A549 (cell line): ENCODE results near the gene PPFIA2. TPM values are rescaled to one million over a fixed set of nuclear protein-coding genes. Genes with fewer than 3 reads are reported as not detected.

ENCODE experiments used
- ATAC-seq, 2 experiments: fragments of 200-7000 bp in 1 of 2; fragments of >200 bp in 1 of 2; cut with Nextera tagmentation in 1 of 2; cut with Tn5 transposase in 1 of 2; 3 replicates each; pipeline versions ENCODE4 v1.8.0 to v1.9.1; 2018 to 2020; ENCODE audit warnings: mild to moderate bottlenecking in 1 of 2, moderate library complexity in 1 of 2
- CTCF ChIA-PET: fragments of 300-600 bp; sonication (Branson Sonifier 250); formaldehyde crosslinking; extraction: SDS; loops from one replicate; lab custom pipeline; 2021; ENCODE audit warnings: antibody characterized with exemption, inconsistent platforms; lab: Yijun Ruan, JAX
- POLR2A ChIA-PET: fragments of 350-600 bp; formaldehyde crosslinking; extraction: SDS; loops from one replicate; lab custom pipeline; 2021; ENCODE audit warnings: antibody characterized with exemption, inconsistent platforms; lab: Yijun Ruan, JAX
- DNase-seq, 2 experiments: peaks; one replicate each; pipeline versions ENCODE4 v3.0.0 to v3.0.0-alpha.2; 2011 to 2016; ENCODE audit warnings: low read depth in 1 of 2, low spot score in 1 of 2
- FAIRE-seq: peaks from 2 replicates; lab custom pipeline; 2011; peaks lifted over from hg19 to GRCh38; lab: Jason Lieb, UNC
- H3K27ac ChIP-seq, 2 experiments: fragments of >200 bp; sonication (Bioruptor Twin); formaldehyde crosslinking; 3 replicates each; pipeline ENCODE4 v1.5.1; 2016 to 2017
- H3K4me1 ChIP-seq: fragments of >200 bp; sonication (Bioruptor Twin); formaldehyde crosslinking; 3 replicates; pipeline ENCODE4 v1.6.1; 2016
- H3K4me2 ChIP-seq: fragments of >200 bp; sonication (Bioruptor Twin); formaldehyde crosslinking; 3 replicates; pipeline ENCODE4 v1.6.1; 2016
- H3K4me3 ChIP-seq: fragments of >200 bp; sonication (Bioruptor Twin); formaldehyde crosslinking; 3 replicates; pipeline ENCODE4 v1.5.1; 2016
- H3K9me3 ChIP-seq: fragments of >200 bp; sonication (Bioruptor Twin); formaldehyde crosslinking; 3 replicates; pipeline ENCODE4 v1.6.1; 2016
- ATOH8 ChIP-seq: fragments of 250-450 bp; sonication (Bioruptor Pico); IDR thresholded peaks from 2 replicates; pipeline ENCODE4 v1.5.0; 2020; ENCODE audit warnings: low read depth, mild to moderate bottlenecking, moderate library complexity
- BHLHE40 ChIP-seq: IDR thresholded peaks from 2 replicates; pipeline ENCODE4 v1.6.1; 2012; ENCODE audit warnings: low read depth, low read length, inconsistent platforms
- CBX8 ChIP-seq: fragments of 200-600 bp; sonication (generic); IDR thresholded peaks from 2 replicates; pipeline ENCODE4 v1.6.1; 2016
- CEBPB ChIP-seq, 2 experiments: fragments of >200 bp in 1 of 2; sonication (Bioruptor Twin) in 1 of 2; formaldehyde crosslinking in 1 of 2; IDR thresholded peaks; 2 replicates each; pipeline ENCODE4 v1.6.1; 2012 to 2016
- CHD4 ChIP-seq: fragments of 200-600 bp; sonication (generic); IDR thresholded peaks from 2 replicates; pipeline ENCODE4 v1.6.1; 2016; ENCODE audit warnings: antibody characterized with exemption, mild to moderate bottlenecking, borderline replicate concordance
- E2F6 ChIP-seq: IDR thresholded peaks from 2 replicates; pipeline ENCODE4 v1.6.1; 2012; ENCODE audit warnings: low read depth, borderline replicate concordance
- EHMT2 ChIP-seq: fragments of 200-600 bp; sonication (generic); IDR thresholded peaks from 2 replicates; pipeline ENCODE4 v1.6.1; 2016; ENCODE audit warnings: antibody characterized with exemption, low read depth, mild to moderate bottlenecking, moderate library complexity
- EP300 ChIP-seq, 2 experiments: fragments of >200 bp; sonication (Bioruptor Twin); formaldehyde crosslinking; IDR thresholded peaks; 2 replicates in 1 of 2; 3 replicates in 1 of 2; pipeline ENCODE4 v1.6.1; 2016 to 2017
- ESRRA ChIP-seq: fragments of 150-350 bp; IDR thresholded peaks from 2 replicates; pipeline ENCODE4 v1.6.1; 2014; ENCODE audit warnings: mild to moderate bottlenecking, low read length, borderline replicate concordance
- FOSL2 ChIP-seq, 2 experiments: fragments of 450-650 bp in 1 of 2; fragments of >200 bp in 1 of 2; sonication (Bioruptor Twin) in 1 of 2; formaldehyde crosslinking; IDR thresholded peaks; 2 replicates each; pipeline versions ENCODE4 v1.5.0 to v1.6.1; 2016 to 2020; ENCODE audit warnings: mild to moderate bottlenecking in 1 of 2, moderate library complexity in 1 of 2
- FOXS1 ChIP-seq: fragments of 250-450 bp; sonication (Bioruptor Pico); IDR thresholded peaks from 2 replicates; pipeline ENCODE4 v1.5.0; 2020; ENCODE audit warnings: mild to moderate bottlenecking, moderate library complexity
- GATA3 ChIP-seq: IDR thresholded peaks from 2 replicates; pipeline ENCODE4 v1.6.1; 2012; ENCODE audit warnings: borderline replicate concordance
- HES2 ChIP-seq: fragments of >200 bp; sonication (Bioruptor Twin); formaldehyde crosslinking; IDR thresholded peaks from 2 replicates; pipeline ENCODE4 v1.6.1; 2016
- JUNB ChIP-seq: fragments of >200 bp; sonication (Bioruptor Twin); formaldehyde crosslinking; IDR thresholded peaks from 2 replicates; pipeline ENCODE4 v1.6.1; 2016
- KDM1A ChIP-seq: fragments of 200-600 bp; sonication (generic); IDR thresholded peaks from 2 replicates; pipeline ENCODE4 v1.6.1; 2016; ENCODE audit warnings: low read depth, mild to moderate bottlenecking
- MAFK ChIP-seq: fragments of 450-650 bp; IDR thresholded peaks from 2 replicates; pipeline ENCODE4 v1.6.1; 2014; ENCODE audit not compliant: partially characterized antibody
- NPAS2 ChIP-seq: fragments of 250-450 bp; sonication (Bioruptor Pico); IDR thresholded peaks from 2 replicates; pipeline ENCODE4 v1.8.0; 2022; ENCODE audit warnings: mild to moderate bottlenecking, moderate library complexity, borderline replicate concordance
- PHF8 ChIP-seq: fragments of 200-600 bp; sonication (generic); IDR thresholded peaks from 2 replicates; pipeline ENCODE4 v1.6.1; 2016; ENCODE audit warnings: low read depth, mild to moderate bottlenecking, antibody characterized with exemption, moderate library complexity, borderline replicate concordance
- RARB ChIP-seq: fragments of 250-450 bp; sonication (Bioruptor Pico); IDR thresholded peaks from 2 replicates; pipeline ENCODE4 v1.8.0; 2021; ENCODE audit warnings: mild to moderate bottlenecking, moderate library complexity
- REST ChIP-seq: fragments of 200-600 bp; sonication (generic); IDR thresholded peaks from 2 replicates; pipeline ENCODE4 v1.6.1; 2016; ENCODE audit warnings: antibody characterized with exemption, mild to moderate bottlenecking, moderate library complexity
- SMC3 ChIP-seq: fragments of >200 bp; sonication (Bioruptor Twin); formaldehyde crosslinking; IDR thresholded peaks from 3 replicates; pipeline ENCODE4 v1.6.1; 2018; ENCODE audit warnings: inconsistent platforms
- SREBF2 ChIP-seq: fragments of 450-650 bp; IDR thresholded peaks from 2 replicates; pipeline ENCODE4 v1.6.1; 2014; ENCODE audit warnings: mild to moderate bottlenecking, moderate library complexity
- TFCP2L1 ChIP-seq: fragments of 250-450 bp; sonication (Bioruptor Pico); IDR thresholded peaks from 2 replicates; pipeline ENCODE4 v1.5.0; 2021; ENCODE audit warnings: mild to moderate bottlenecking
- USF2 ChIP-seq: fragments of 450-650 bp; IDR thresholded peaks from 2 replicates; pipeline ENCODE4 v1.6.1; 2014; ENCODE audit warnings: antibody characterized with exemption
- ZC3H11A ChIP-seq: fragments of 450-650 bp; IDR thresholded peaks from 2 replicates; pipeline ENCODE4 v1.6.1; 2014; ENCODE audit warnings: antibody characterized with exemption, mild to moderate bottlenecking
- WGBS: methylation state at CpG from one replicate; pipeline ENCODE4 v1.1.6; 2017; ENCODE audit errors: missing lambda C conversion rate; 5-methylcytosine and 5-hydroxymethylcytosine counted together
- polyA plus RNA-seq, 4 experiments: library from polyadenylated mRNA; depleted of rRNA in 3 of 4; stranded (reverse); fragments of >200 nt; fragmentation: RNase III in 1 of 4; extraction: RNeasy Plus Mini Kit Qiagen cat#74134 plus additional on column Dnase treatment in 1 of 4; gene quantifications; 2 replicates in 3 of 4; 3 replicates in 1 of 4; pipeline ENCODE4 v1.2.3, GENCODE V29; 2011 to 2017

Gene PPFIA2
- polyA plus RNA-seq, 2 of the 4 experiments (the other 2 are of a cell fraction), result not detected

- DNase-seq, result no peak
- Histone ChIP-seq H3K27ac (no peak overlapping the region), H3K9me3 (no peaks in the 10 kb centered on the region), H3K4me2 (no peak overlapping the region), H3K4me1 (no peaks in the 10 kb centered on the region), H3K4me3 (no peak overlapping the region)
- ChIA-PET CTCF (no interaction called here), POLR2A (no interaction called here)
- TF ChIP-seq NPAS2 (CRISPR knock-in tag) (no peak), ZC3H11A (no peak), MAFK (no peak), FOXS1 (CRISPR knock-in tag) (no peak), SMC3 (no peak), REST (no peak), RARB (CRISPR knock-in tag) (no peak), ATOH8 (CRISPR knock-in tag) (no peak), ESRRA (no peak), JUNB (no peak), CHD4 (no peak), USF2 (no peak), KDM1A (no peak), GATA3 (no peak), EP300 (IDR thresholded peaks at IDR 0.05) (no peak), E2F6 (no peak)
- ATAC-seq, result no peak
- 3% methylated on average over 2 of the region's 2 CpGs for whole genome bisulfite sequencing
- no peak for FAIRE-seq
Measured at GRCh38 chr12:81337886-81338285, 421.3 kb downstream of the PPFIA2 start.

- H3K9me3 ChIP-seq, result no peaks in the 10 kb centered on the region
- H3K4me1 ChIP-seq, result no peaks in the 10 kb centered on the region
- no peak overlapping the region for H3K27ac ChIP-seq
- FAIRE-seq (no peak), DNase-seq (no peak), ATAC-seq (no peak)
- ChIA-PET POLR2A (no interaction called here), CTCF (no interaction called here)
- H3K4me2 ChIP-seq, result no peak overlapping the region
- TF ChIP-seq FOSL2 (IDR thresholded peaks at IDR 0.05) (no peak), FOSL2 (CRISPR knock-in tag; IDR thresholded peaks at IDR 0.05) (no peak), BHLHE40 (no peak), KDM1A (no peak), HES2 (no peak), RARB (CRISPR knock-in tag) (no peak), EP300 (IDR thresholded peaks at IDR 0.05) (no peak), CEBPB (IDR thresholded peaks at IDR 0.05) (no peak), FOXS1 (CRISPR knock-in tag) (no peak), PHF8 (no peak), JUNB (no peak), CHD4 (no peak), ESRRA (no peak), EHMT2 (no peak), CBX8 (no peak), SREBF2 (no peak), GATA3 (no peak), REST (no peak), TFCP2L1 (no peak)
- no peak overlapping the region for H3K4me3 ChIP-seq
- WGBS, result 3% methylated on average over 2 of the region's 2 CpGs
Measured at GRCh38 chr12:81333812-81334211, 425.3 kb downstream of the PPFIA2 start.
